Loucy (cell line): ENCODE results near the gene RIC3.

Experiments used
- CTCF ChIP-seq: fragments of 200-600 bp; sonication (generic); conservative IDR thresholded peaks from 2 replicates; pipeline ENCODE4 v1.5.1; 2014; ENCODE audit warnings: mild to moderate bottlenecking, antibody characterized with exemption, low read length
- EZH2phosphoT487 ChIP-seq: fragments of 200-600 bp; IDR thresholded peaks from 2 replicates; pipeline ENCODE4 v1.6.1; 2018; ENCODE audit warnings: antibody characterized with exemption, mild to moderate bottlenecking, moderate library complexity, borderline replicate concordance

- peak; percentile 88 for TF ChIP-seq CTCF
- TF ChIP-seq EZH2phosphoT487 = no peak
Observed at GRCh38 chr11:8209208-8209807, 40.5 kb upstream of the RIC3 start.
